ENCODE results near the gene TEX12. TPM values are rescaled to one million over a fixed set of nuclear protein-coding genes. Genes with fewer than 3 reads are reported as not detected.
A peak's percentile ranks its signal among the peaks of the same experiment; 100 is the strongest.

Gene TEX12
- total RNA-seq, 1 donor from 2014 or later: not detected

DNA sequence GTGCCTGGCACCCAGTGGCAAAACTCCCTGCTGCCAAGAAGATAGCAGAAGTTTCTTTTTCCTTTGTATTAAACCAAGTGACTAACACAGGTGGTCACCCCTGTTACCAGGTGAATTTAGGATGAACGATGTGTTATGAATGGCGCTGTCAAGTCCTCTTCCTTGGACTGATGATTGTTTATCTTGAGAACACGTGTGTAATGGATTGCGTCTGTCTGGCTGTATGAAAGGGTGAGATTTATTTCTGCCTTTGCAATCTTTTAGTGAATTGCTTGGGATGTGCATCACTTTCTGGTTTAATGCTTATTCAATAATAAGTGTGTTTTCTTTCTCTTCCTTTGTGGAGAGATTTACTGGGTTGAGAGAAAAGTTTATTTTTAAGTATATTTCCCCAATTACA, 44.0 kb upstream of the TEX12 start:
- no peak overlapping the region for H3K27ac Mint-ChIP-seq (ENCODE audit: unreplicated experiment)
- Histone ChIP-seq H3K4me2 (ENCODE audit: low read length) (no peak overlapping the region), H3K9me3 (ENCODE audit: insufficient read depth, low read depth, low read length) (no peaks in the 10 kb centered on the region), H4K20me1 (ENCODE audit: insufficient read depth, low read length) (no peaks in the 10 kb centered on the region), H3K9ac (ENCODE audit: low read length) (no peak overlapping the region), H3K36me3 (ENCODE audit: insufficient read depth, low read length) (no peaks in the 10 kb centered on the region), H3K27ac (ENCODE audit: low read depth, low read length) (no peak overlapping the region), H2AFZ (ENCODE audit: low read depth, low read length) (no peak overlapping the region), H3K4me3 (ENCODE audit: insufficient read depth, low read depth, low read length) (no peak overlapping the region), H3K4me1 (ENCODE audit: insufficient read depth, low read length) (peaks cover 12% of the 10 kb centered on the region), H3K79me2 (ENCODE audit: insufficient read depth, low read length) (no peaks in the 10 kb centered on the region), H3K27me3 (ENCODE audit: insufficient read depth, low read length) (no peaks in the 10 kb centered on the region)
- TF ChIP-seq, protein P1, sequence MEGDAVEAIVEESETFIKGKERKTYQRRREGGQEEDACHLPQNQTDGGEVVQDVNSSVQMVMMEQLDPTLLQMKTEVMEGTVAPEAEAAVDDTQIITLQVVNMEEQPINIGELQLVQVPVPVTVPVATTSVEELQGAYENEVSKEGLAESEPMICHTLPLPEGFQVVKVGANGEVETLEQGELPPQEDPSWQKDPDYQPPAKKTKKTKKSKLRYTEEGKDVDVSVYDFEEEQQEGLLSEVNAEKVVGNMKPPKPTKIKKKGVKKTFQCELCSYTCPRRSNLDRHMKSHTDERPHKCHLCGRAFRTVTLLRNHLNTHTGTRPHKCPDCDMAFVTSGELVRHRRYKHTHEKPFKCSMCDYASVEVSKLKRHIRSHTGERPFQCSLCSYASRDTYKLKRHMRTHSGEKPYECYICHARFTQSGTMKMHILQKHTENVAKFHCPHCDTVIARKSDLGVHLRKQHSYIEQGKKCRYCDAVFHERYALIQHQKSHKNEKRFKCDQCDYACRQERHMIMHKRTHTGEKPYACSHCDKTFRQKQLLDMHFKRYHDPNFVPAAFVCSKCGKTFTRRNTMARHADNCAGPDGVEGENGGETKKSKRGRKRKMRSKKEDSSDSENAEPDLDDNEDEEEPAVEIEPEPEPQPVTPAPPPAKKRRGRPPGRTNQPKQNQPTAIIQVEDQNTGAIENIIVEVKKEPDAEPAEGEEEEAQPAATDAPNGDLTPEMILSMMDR (IDR thresholded peaks at IDR 0.05; ENCODE audit: insufficient read depth, low read depth, low read length): no peak
- DNase-seq (ENCODE audit: low read depth): no peak
- no peak overlapping the region for H3K4me3 Mint-ChIP-seq (ENCODE audit: unreplicated experiment)
- FAIRE-seq: no peak
- peaks cover 9% of the 10 kb centered on the region for H3K4me1 Mint-ChIP-seq (ENCODE audit: low read depth, unreplicated experiment)
- no peaks in the 10 kb centered on the region for H3K27me3 Mint-ChIP-seq (ENCODE audit: low read depth, unreplicated experiment)
- no peaks in the 10 kb centered on the region for H3K36me3 Mint-ChIP-seq (ENCODE audit: low read depth, unreplicated experiment)
- no peaks in the 10 kb centered on the region for H3K9me3 Mint-ChIP-seq (ENCODE audit: unreplicated experiment)

DNA sequence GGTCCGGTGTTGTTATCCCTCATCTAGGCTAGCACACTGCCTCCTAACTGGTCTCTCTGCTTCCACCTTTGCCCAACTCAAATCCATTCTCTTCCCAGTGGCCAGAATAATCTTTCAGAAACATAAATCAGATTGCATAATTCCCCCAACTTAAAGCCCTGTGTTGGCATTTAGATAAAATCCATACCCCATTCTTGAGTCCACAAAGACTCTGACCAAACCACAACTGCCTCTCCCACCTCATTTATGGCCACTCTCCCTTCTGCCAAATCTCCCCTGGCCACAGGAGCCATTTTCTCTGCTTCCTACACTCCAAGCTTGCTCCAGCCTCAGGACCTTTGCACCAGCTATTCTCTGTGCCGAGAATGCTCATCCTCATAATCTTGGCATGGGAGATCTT, 40.1 kb upstream of the TEX12 start:
- H4K20me1 ChIP-seq (ENCODE audit: insufficient read depth, low read length): no peaks in the 10 kb centered on the region
- no peaks in the 10 kb centered on the region for H3K36me3 Mint-ChIP-seq (ENCODE audit: low read depth, unreplicated experiment)
- H3K27me3 Mint-ChIP-seq (ENCODE audit: low read depth, unreplicated experiment): no peaks in the 10 kb centered on the region
- H3K4me3 ChIP-seq (ENCODE audit: insufficient read depth, low read depth, low read length): no peak overlapping the region
- no peaks in the 10 kb centered on the region for H3K36me3 ChIP-seq (ENCODE audit: insufficient read depth, low read length)
- H3K27ac Mint-ChIP-seq (ENCODE audit: unreplicated experiment): no peak overlapping the region
- DNase-seq (ENCODE audit: low read depth) (no peak), FAIRE-seq (no peak)
- TF ChIP-seq, protein P1 (IDR thresholded peaks at IDR 0.05; ENCODE audit: insufficient read depth, low read depth, low read length): no peak
- TF ChIP-seq EZH2 (IDR thresholded peaks at IDR 0.05; ENCODE audit: insufficient read depth, low read length): no peak
- H2AFZ ChIP-seq (ENCODE audit: low read depth, low read length): no peak overlapping the region
- H3K4me1 Mint-ChIP-seq (ENCODE audit: low read depth, unreplicated experiment): peaks cover 14% of the 10 kb centered on the region
- H3K9me3 ChIP-seq (ENCODE audit: insufficient read depth, low read depth, low read length): no peaks in the 10 kb centered on the region
- H3K27me3 ChIP-seq (ENCODE audit: insufficient read depth, low read length): no peaks in the 10 kb centered on the region
- no peak overlapping the region for H3K9ac ChIP-seq (ENCODE audit: low read length)
- no peak overlapping the region for H3K4me3 Mint-ChIP-seq (ENCODE audit: unreplicated experiment)
- no peaks in the 10 kb centered on the region for H3K9me3 Mint-ChIP-seq (ENCODE audit: unreplicated experiment)
- H3K4me1 ChIP-seq (ENCODE audit: insufficient read depth, low read length): peaks cover 6% of the 10 kb centered on the region
- no peak overlapping the region for H3K27ac ChIP-seq (ENCODE audit: low read depth, low read length)
- no peak overlapping the region for H3K4me2 ChIP-seq (ENCODE audit: low read length)
- no peaks in the 10 kb centered on the region for H3K79me2 ChIP-seq (ENCODE audit: insufficient read depth, low read length)

DNA sequence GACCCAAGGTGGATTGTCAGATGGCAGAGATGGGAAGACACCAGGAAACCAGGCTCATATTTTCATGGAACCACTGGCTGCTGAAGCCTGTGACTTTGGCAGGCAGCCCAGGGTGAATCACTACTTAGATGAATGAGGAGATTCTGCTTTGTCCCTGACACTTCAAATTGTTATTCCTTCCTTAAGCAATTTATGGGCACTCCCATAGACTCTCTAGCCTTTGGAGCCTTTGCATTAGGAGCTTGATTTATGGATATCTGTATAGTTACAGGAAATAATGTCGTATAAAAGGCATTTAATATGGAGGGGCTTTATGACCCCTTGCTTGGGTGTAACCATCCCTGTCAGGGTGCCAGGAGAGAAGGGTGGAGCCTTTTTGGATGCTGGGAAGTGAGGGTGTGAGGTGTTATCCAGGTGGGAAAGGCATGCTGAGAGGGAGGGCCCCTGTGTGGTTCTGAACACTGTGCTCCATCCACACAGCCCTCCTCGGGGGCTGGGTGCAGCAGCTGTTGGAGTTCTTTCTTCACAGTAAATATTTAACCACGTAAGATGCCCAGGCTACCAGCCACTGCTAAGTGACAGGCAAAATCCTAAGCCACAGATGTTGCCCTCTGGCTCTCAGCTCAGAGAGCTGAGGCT, 38.6 kb upstream of the TEX12 start:
- Mint-ChIP-seq H3K9me3 (ENCODE audit: unreplicated experiment) (no peaks in the 10 kb centered on the region), H3K36me3 (ENCODE audit: low read depth, unreplicated experiment) (no peaks in the 10 kb centered on the region), H3K27me3 (ENCODE audit: low read depth, unreplicated experiment) (no peaks in the 10 kb centered on the region), H3K27ac (ENCODE audit: unreplicated experiment) (peak overlapping the region; percentile 87), H3K4me3 (ENCODE audit: unreplicated experiment) (peak overlapping the region; percentile 34), H3K4me1 (ENCODE audit: low read depth, unreplicated experiment) (peaks cover 14% of the 10 kb centered on the region)
- H3K36me3 ChIP-seq (ENCODE audit: insufficient read depth, low read length): no peaks in the 10 kb centered on the region
- no peaks in the 10 kb centered on the region for H3K9me3 ChIP-seq (ENCODE audit: insufficient read depth, low read depth, low read length)
- no peak overlapping the region for H2AFZ ChIP-seq (ENCODE audit: low read depth, low read length)
- H3K4me2 ChIP-seq (ENCODE audit: low read length): peak overlapping the region; percentile 45
- no peaks in the 10 kb centered on the region for H3K79me2 ChIP-seq (ENCODE audit: insufficient read depth, low read length)
- H3K4me3 ChIP-seq (ENCODE audit: insufficient read depth, low read depth, low read length): no peak overlapping the region
- DNase-seq (ENCODE audit: low read depth) (peak; percentile 74), FAIRE-seq (peak; percentile 54)
- no peak overlapping the region for H3K9ac ChIP-seq (ENCODE audit: low read length)
- peaks cover 6% of the 10 kb centered on the region for H3K4me1 ChIP-seq (ENCODE audit: insufficient read depth, low read length)
- TF ChIP-seq, protein P1 (IDR thresholded peaks at IDR 0.05; ENCODE audit: insufficient read depth, low read depth, low read length): no peak
- no peak for TF ChIP-seq EZH2 (IDR thresholded peaks at IDR 0.05; ENCODE audit: insufficient read depth, low read length)
- H4K20me1 ChIP-seq (ENCODE audit: insufficient read depth, low read length): no peaks in the 10 kb centered on the region
- no peaks in the 10 kb centered on the region for H3K27me3 ChIP-seq (ENCODE audit: insufficient read depth, low read length)
- H3K27ac ChIP-seq (ENCODE audit: low read depth, low read length): no peak overlapping the region
